Brain microvascular endothelial cell (primary cell): Measurements from ENCODE around the gene FNDC1.

Experiments
- DNase-seq: peaks from one replicate; pipeline ENCODE4 v3.0.0-alpha.2; 2020
- H3K27ac ChIP-seq: fragments of 250-450 bp; sonication (Bioruptor Pico); 2 replicates; pipeline ENCODE4 v1.5.1; 2020; ENCODE audit warnings: mild to moderate bottlenecking, moderate library complexity
- H3K27me3 ChIP-seq: fragments of 250-450 bp; sonication (Bioruptor Pico); replicated peaks from 2 replicates; pipeline ENCODE4 v1.5.1; 2020; ENCODE audit warnings: mild to moderate bottlenecking
- H3K36me3 ChIP-seq: fragments of 250-450 bp; sonication (Bioruptor Pico); replicated peaks from 2 replicates; pipeline ENCODE4 v1.5.1; 2020; ENCODE audit warnings: mild to moderate bottlenecking
- H3K4me3 ChIP-seq: 2 replicates; pipeline ENCODE4 v1.5.1; 2011; ENCODE audit warnings: low read depth, mild to moderate bottlenecking, control low read depth, low read length, moderate library complexity
- CTCF ChIP-seq: IDR thresholded peaks from 2 replicates; pipeline ENCODE4 v1.5.1; 2011; ENCODE audit warnings: low read depth, mild to moderate bottlenecking, moderate library complexity, low read length, control low read depth, inconsistent platforms; ENCODE audit errors: missing control alignments
- in situ Hi-C: cut with HindIII; loops from 2 replicates; pipeline ENCODE4 v1.10.0; 2017; ENCODE audit warnings: low sequenced_read_pairs, low pct_ligation_motif_present

FNDC1 gene

GRCh38 chr6:159304641-159305040, 135.4 kb downstream of the FNDC1 start:
- Histone ChIP-seq H3K36me3 (no peaks in the 10 kb centered on the region), H3K4me3 (no peak overlapping the region), H3K27ac (no peak overlapping the region), H3K27me3 (no peaks in the 10 kb centered on the region)
- DNase-seq: no peak
- TF ChIP-seq CTCF: no peak
- in situ Hi-C loops: no loop called here

DNA sequence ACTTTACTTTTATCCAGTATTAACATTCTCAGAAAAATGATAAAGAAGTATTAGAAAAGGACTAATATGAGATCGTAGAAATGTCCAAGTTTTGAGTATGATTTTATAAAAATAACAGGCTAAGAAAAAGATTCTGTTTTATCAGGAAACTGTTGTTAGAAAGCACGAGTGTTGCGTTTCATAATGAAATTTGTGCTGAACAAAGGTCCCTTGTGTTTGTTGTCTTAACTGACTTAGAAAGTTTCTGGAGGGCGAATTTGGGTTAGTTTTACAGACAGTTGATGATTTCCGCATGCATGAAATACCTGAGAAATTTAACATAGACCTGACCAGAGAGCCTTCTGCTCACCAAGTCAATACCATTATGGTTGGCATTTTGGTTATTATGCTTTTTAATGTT, 136.0 kb downstream of the FNDC1 start:
- in situ Hi-C loops: no loop called here

GRCh38 chr6:159305804-159306537, 136.8 kb downstream of the FNDC1 start:
- DNase-seq: no peak
- no peak for TF ChIP-seq CTCF
- no peak overlapping the region for H3K27ac ChIP-seq
- H3K27me3 ChIP-seq: no peaks in the 10 kb centered on the region
- no peak overlapping the region for H3K4me3 ChIP-seq
- in situ Hi-C loops: no loop called here
- no peaks in the 10 kb centered on the region for H3K36me3 ChIP-seq

More for the DNA sequence above, 136.0 kb downstream of the FNDC1 start:
- Histone ChIP-seq H3K27ac (no peak overlapping the region), H3K36me3 (no peaks in the 10 kb centered on the region), H3K4me3 (no peak overlapping the region), H3K27me3 (no peaks in the 10 kb centered on the region)
- TF ChIP-seq CTCF: no peak
- DNase-seq: no peak

DNA sequence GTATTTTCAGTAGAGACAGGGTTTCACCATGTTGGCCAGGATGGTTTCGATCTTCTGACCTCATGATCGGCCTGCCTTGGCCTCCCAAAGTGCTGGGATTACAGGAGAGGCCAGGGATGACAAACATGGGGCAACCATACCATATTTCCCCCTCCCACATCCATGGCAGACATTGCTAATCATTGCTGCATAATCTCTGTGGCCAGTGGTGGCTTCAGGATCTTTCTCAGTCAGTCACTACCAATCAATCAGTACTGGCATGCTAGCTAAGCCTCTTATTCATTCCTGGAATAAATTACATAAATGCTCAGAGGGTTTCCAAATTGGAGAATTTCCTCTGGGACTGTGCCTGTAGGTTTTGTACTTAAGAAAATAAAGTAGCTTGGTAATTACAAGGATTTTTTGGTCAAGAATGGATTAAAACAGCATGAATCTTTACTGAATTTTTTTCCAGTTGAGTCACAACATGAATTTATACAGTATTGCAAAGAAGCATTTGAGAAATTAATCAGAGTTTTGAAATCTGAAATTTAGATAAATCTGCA, 138.1 kb downstream of the FNDC1 start:
- Histone ChIP-seq H3K4me3 (no peak overlapping the region), H3K27ac (no peak overlapping the region), H3K36me3 (no peaks in the 10 kb centered on the region), H3K27me3 (no peaks in the 10 kb centered on the region)
- no peak for DNase-seq
- in situ Hi-C loops: no loop called here
- TF ChIP-seq CTCF: no peak

DNA sequence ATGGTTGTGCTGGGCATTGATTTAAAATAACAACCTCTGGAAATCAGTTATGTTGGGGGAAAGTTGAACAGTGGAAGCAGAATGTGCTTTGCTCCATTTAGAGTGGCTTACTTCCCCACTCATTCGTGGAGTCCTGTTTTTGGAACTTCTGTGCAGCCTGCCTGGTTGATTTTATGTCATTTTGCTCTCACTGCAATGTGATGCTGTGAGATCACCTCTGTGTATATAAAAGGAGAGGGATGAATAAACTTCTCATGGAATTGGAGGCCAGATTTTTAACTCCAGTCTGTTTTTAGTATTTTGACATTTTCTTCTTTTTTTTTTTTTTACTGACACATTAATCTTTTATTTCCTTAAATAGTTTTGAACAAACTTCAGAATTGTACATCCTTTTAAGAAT, 139.0 kb downstream of the FNDC1 start:
- H3K27ac ChIP-seq: no peak overlapping the region
- TF ChIP-seq CTCF: no peak
- H3K36me3 ChIP-seq: no peaks in the 10 kb centered on the region
- no peak for DNase-seq
- in situ Hi-C loops: no loop called here
- H3K4me3 ChIP-seq: no peak overlapping the region
- H3K27me3 ChIP-seq: no peaks in the 10 kb centered on the region

GRCh38 chr6:159309723-159310122, 140.5 kb downstream of the FNDC1 start:
- no peaks in the 10 kb centered on the region for H3K36me3 ChIP-seq
- in situ Hi-C loops: no loop called here
- no peaks in the 10 kb centered on the region for H3K27me3 ChIP-seq
- no peak overlapping the region for H3K27ac ChIP-seq
- DNase-seq: no peak
- H3K4me3 ChIP-seq: no peak overlapping the region
- no peak for TF ChIP-seq CTCF
